Measurements from ENCODE around the gene ICAM4. TPM values are rescaled to one million over a fixed set of nuclear protein-coding genes. Genes with fewer than 3 reads are reported as not detected.

Gene ICAM4
- total and polyA plus RNA-seq, 2 experiments from 2014 or later: 1.1 to 1.3 TPM

DNA sequence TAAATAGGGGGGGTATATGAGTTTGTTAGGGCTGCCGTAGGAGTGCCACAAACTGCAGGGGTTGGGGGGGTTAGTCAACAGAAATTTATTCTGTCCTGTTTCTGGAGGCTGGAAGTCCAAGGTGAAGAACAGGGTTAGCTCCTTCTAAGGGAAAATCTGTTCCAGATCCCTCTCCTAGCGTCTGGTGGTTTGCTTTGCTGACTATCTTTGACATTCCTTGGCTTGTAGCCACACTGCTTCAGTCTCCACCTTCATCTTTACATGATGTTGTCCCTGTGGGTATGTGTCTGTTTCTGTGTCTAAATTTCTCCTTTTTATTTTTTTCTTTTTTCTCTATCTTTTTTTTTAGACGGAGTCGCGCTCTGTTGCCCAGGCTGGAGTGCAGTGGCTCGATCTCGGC, 24.0 kb upstream of the ICAM4 start:
- no peaks in the 10 kb centered on the region for H3F3A ChIP-seq (ENCODE audit: insufficient read depth)
- no peak overlapping the region for H3K27ac ChIP-seq
- H3K9ac ChIP-seq: no peak overlapping the region
- no peaks in the 10 kb centered on the region for H4K20me1 ChIP-seq (ENCODE audit: insufficient read depth)
- in situ Hi-C loops (cut with MboI): no loop called here
- no peak overlapping the region for H3K4me3 ChIP-seq
- H2AFZ ChIP-seq: no peak overlapping the region
- WGBS, 2 experiments (ENCODE audit: low coverage in 1 of 2, low lambda C conversion rate in 2 of 2, missing lambda C conversion rate in 2 of 2): 71 to 73% methylated on average over 7 of the region's 7 CpGs
- no peak for TF ChIP-seq EZH2phosphoT487 (IDR thresholded peaks at IDR 0.05; ENCODE audit: insufficient read depth, low read depth)
- TF ChIP-seq EZH2 (IDR thresholded peaks at IDR 0.05; ENCODE audit: insufficient read depth, poor library complexity, severe bottlenecking): no peak
- no peak overlapping the region for H3K4me2 ChIP-seq (ENCODE audit: unreplicated experiment)
- peak; percentile 40 for DNase-seq
- no peaks in the 10 kb centered on the region for H3K79me2 ChIP-seq (ENCODE audit: insufficient read depth)
- no peaks in the 10 kb centered on the region for H3K9me2 ChIP-seq (ENCODE audit: insufficient read depth)
- H3K4me1 ChIP-seq (ENCODE audit: insufficient read depth): no peaks in the 10 kb centered on the region
- no peaks in the 10 kb centered on the region for H3K27me3 ChIP-seq (replicated peaks; ENCODE audit: insufficient read depth)
- no peaks in the 10 kb centered on the region; the same call in none of the 2 replicates for H3K36me3 ChIP-seq (ENCODE audit: low read depth)
- no peaks in the 10 kb centered on the region for H3K9me3 ChIP-seq (ENCODE audit: low read depth)

DNA sequence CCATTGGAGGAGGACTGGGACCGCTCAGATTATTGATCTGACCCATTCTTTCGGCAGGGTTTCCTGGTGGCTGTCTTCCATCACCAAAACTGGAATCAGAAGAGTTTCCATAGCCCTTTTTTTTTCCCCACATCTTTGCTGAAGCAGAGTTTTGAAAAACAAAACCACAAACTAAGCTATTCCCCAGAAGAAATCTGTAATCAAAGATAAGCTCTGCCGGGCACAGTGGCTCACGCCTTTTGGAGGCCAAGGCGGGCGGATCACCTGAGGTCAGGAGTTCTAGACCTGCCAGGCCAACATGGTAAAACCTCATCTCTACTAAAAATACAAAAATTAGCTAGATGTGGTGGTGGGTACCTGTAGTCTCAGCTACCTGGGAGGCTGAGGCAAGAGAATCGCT, 20.0 kb upstream of the ICAM4 start:
- Histone ChIP-seq H3K9me2 (ENCODE audit: insufficient read depth) (no peaks in the 10 kb centered on the region), H3K36me3 (ENCODE audit: low read depth) (no peaks in the 10 kb centered on the region), H4K20me1 (ENCODE audit: insufficient read depth) (no peaks in the 10 kb centered on the region), H3K4me1 (ENCODE audit: insufficient read depth) (no peaks in the 10 kb centered on the region), H3K27ac (no peak overlapping the region), H3K27me3 (replicated peaks; ENCODE audit: insufficient read depth) (no peaks in the 10 kb centered on the region), H3K9me3 (ENCODE audit: low read depth) (no peaks in the 10 kb centered on the region), H2AFZ (no peak overlapping the region), H3K4me3 (no peak overlapping the region), H3K79me2 (ENCODE audit: insufficient read depth) (no peaks in the 10 kb centered on the region), H3K4me2 (ENCODE audit: unreplicated experiment) (no peak overlapping the region), H3K9ac (no peak overlapping the region), H3F3A (ENCODE audit: insufficient read depth) (no peaks in the 10 kb centered on the region)
- in situ Hi-C loops (cut with MboI): no loop called here
- DNase-seq: no peak
- WGBS, 2 experiments (ENCODE audit: low coverage in 1 of 2, low lambda C conversion rate in 2 of 2, missing lambda C conversion rate in 2 of 2): 81 to 82% methylated on average over 7 of the region's 7 CpGs
- TF ChIP-seq EZH2 (IDR thresholded peaks at IDR 0.05; ENCODE audit: insufficient read depth, poor library complexity, severe bottlenecking) (no peak), EZH2phosphoT487 (IDR thresholded peaks at IDR 0.05; ENCODE audit: insufficient read depth, low read depth) (no peak)

DNA sequence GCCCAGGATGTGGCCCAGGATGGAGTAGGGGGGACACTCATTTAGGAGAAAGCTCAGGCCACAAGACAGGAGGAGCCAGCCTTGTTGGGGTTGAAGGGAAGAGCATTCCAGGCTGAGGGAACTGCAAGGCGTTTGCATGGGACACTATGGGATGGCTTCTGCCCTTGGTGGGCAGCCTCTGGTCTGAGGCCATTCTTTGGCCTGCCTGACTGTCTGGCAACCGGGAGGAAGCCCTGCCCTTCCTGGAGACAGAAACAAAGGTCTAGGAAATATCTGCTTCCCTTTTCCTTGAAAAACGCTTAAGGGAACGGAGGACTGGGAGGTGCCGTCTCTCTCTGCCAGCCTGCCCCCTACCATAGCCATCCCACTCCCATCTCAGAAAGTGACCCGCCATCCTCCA, 18.7 kb upstream of the ICAM4 start:
- TF ChIP-seq EZH2 (IDR thresholded peaks at IDR 0.05; ENCODE audit: insufficient read depth, poor library complexity, severe bottlenecking) (no peak), EZH2phosphoT487 (IDR thresholded peaks at IDR 0.05; ENCODE audit: insufficient read depth, low read depth) (no peak)
- no peaks in the 10 kb centered on the region for H3K9me2 ChIP-seq (ENCODE audit: insufficient read depth)
- H3K4me1 ChIP-seq (ENCODE audit: insufficient read depth): no peaks in the 10 kb centered on the region
- no peaks in the 10 kb centered on the region for H3F3A ChIP-seq (ENCODE audit: insufficient read depth)
- no peak overlapping the region for H2AFZ ChIP-seq
- in situ Hi-C loops (cut with MboI): no loop called here
- DNase-seq: no peak
- no peaks in the 10 kb centered on the region for H3K36me3 ChIP-seq (ENCODE audit: low read depth)
- no peaks in the 10 kb centered on the region for H3K9me3 ChIP-seq (ENCODE audit: low read depth)
- no peak overlapping the region for H3K9ac ChIP-seq
- no peak overlapping the region for H3K4me3 ChIP-seq
- WGBS, 2 experiments (ENCODE audit: low coverage in 1 of 2, low lambda C conversion rate in 2 of 2, missing lambda C conversion rate in 2 of 2): 66 to 77% methylated on average over 6 of the region's 6 CpGs
- no peaks in the 10 kb centered on the region for H3K27me3 ChIP-seq (replicated peaks; ENCODE audit: insufficient read depth)
- H4K20me1 ChIP-seq (ENCODE audit: insufficient read depth): no peaks in the 10 kb centered on the region
- no peak overlapping the region for H3K27ac ChIP-seq
- no peaks in the 10 kb centered on the region for H3K79me2 ChIP-seq (ENCODE audit: insufficient read depth)
- H3K4me2 ChIP-seq (ENCODE audit: unreplicated experiment): no peak overlapping the region

DNA sequence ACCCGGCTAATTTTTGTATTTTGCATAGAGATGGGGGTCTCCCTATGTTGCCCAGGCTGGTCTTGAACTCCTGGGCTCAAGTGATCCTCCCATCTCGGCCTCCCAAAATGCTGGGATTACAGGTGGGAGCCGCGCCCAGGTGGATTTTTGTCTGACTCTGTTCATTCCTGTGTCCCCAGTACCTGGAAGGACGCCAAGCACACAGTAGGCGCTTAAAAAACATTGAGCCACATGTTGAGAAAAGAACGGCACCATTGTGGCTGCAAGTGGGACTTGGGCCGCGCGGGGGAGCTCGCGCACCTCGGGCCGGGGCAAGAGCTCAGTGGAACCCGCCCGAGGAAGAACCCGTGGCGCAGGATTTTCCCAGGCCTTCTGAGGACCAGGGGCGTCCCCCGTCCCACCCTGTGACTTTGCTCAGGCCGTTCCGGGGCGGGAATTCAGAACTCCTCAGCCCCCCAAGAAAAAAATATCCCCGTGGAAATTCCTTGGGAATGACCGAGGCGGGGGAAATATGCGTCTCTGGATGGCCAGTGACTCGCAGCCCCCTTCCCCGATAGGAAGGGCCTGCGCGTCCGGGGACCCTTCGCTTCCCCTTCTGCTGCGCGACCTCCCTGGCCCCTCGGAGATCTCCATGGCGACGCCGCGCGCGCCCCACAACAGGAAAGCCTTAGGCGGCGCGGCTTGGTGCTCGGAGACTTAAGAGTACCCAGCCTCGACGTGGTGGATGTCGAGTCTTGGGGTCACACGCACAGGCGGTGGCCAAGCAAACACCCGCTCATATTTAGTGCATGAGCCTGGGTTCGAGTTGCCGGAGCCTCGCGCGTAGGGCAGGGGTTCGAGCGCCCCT, 17.2 kb upstream of the ICAM4 start:
- WGBS, 2 experiments (ENCODE audit: low coverage in 1 of 2, low lambda C conversion rate in 2 of 2, missing lambda C conversion rate in 2 of 2): 4 to 5% methylated on average over 58 to 59 of the region's 59 CpGs
- H3K4me2 ChIP-seq (ENCODE audit: unreplicated experiment): peak overlapping the region; percentile 69
- peak overlapping the region; percentile 79 for H2AFZ ChIP-seq

More for the DNA sequence above, 17.2 kb upstream of the ICAM4 start:
- no peaks in the 10 kb centered on the region for H3K27me3 ChIP-seq (replicated peaks; ENCODE audit: insufficient read depth)
- H3K36me3 ChIP-seq (ENCODE audit: low read depth): no peaks in the 10 kb centered on the region
- DNase-seq: peak; percentile 87
- H3K27ac ChIP-seq: no peak overlapping the region
- H3K79me2 ChIP-seq (ENCODE audit: insufficient read depth): no peaks in the 10 kb centered on the region
- H3K9me3 ChIP-seq (ENCODE audit: low read depth): no peaks in the 10 kb centered on the region
- in situ Hi-C loops (cut with MboI): loop anchor here (5.0 kb wide), 1 partner anchor 118 kb away; no protein-coding TSS in a partner anchor
- H3K9me2 ChIP-seq (ENCODE audit: insufficient read depth): no peaks in the 10 kb centered on the region
- H3K4me3 ChIP-seq: peak overlapping the region; percentile 58
- peak overlapping the region; percentile 73 for H3K9ac ChIP-seq
- no peaks in the 10 kb centered on the region for H3K4me1 ChIP-seq (ENCODE audit: insufficient read depth)
- H4K20me1 ChIP-seq (ENCODE audit: insufficient read depth): no peaks in the 10 kb centered on the region
- TF ChIP-seq EZH2 (IDR thresholded peaks at IDR 0.05; ENCODE audit: insufficient read depth, poor library complexity, severe bottlenecking) (no peak), EZH2phosphoT487 (IDR thresholded peaks at IDR 0.05; ENCODE audit: insufficient read depth, low read depth) (no peak)
- no peaks in the 10 kb centered on the region for H3F3A ChIP-seq (ENCODE audit: insufficient read depth)
